HCT116 (cell line): Measurements from ENCODE around the gene RANBP9. TPM values are rescaled to one million over a fixed set of nuclear protein-coding genes. Genes with fewer than 3 reads are reported as not detected.

Experiments used
- ATAC-seq: fragments of 200-7000 bp; cut with Tn5 transposase; 2 replicates; pipeline ENCODE4 v1.9.1; 2020; ENCODE audit warnings: mild to moderate bottlenecking, moderate library complexity
- BruUV-seq: library from RNA; stranded (reverse); fragments of 400-500 nt; replicated peaks from 2 replicates; lab custom pipeline; 2021; lab: Mats Ljungman, UMichigan
- CTCF ChIA-PET: fragments of 300-600 bp; sonication (Branson Sonifier 250); formaldehyde crosslinking; loops from one replicate; lab custom pipeline; 2021; ENCODE audit warnings: antibody characterized with exemption; lab: Charles Lee
- POLR2A ChIA-PET: fragments of 300-600, 350-600 bp; sonication (Branson Sonifier 250); formaldehyde crosslinking; loops from one replicate; lab custom pipeline; 2021; ENCODE audit warnings: antibody characterized with exemption; lab: Charles Lee
- RAD21 ChIA-PET, 2 experiments: fragments of 300-600 bp; sonication (Branson Sonifier 250); formaldehyde crosslinking; loops; one replicate each; lab custom pipeline; 2023; ENCODE audit warnings: low total read pairs in 2 of 2; ENCODE audit not compliant: uncharacterized antibody in 2 of 2, unreplicated experiment in 2 of 2, low non-redundant PET in 1 of 2; lab: Charles Lee
- DNase-seq: peaks from one replicate; pipeline ENCODE4 v3.0.0-alpha.2; 2010; ENCODE audit warnings: low read depth, low spot score
- H2AFZ ChIP-seq: fragments of 200-600 bp; shearing (Covaris generic), sonication (generic); 2 replicates; pipeline ENCODE4 v1.6.1; 2017; ENCODE audit warnings: low read depth, mixed run types, mixed read lengths, antibody characterized with exemption, low read length; ENCODE audit not compliant: poor library complexity, severe bottlenecking
- H3K27ac ChIP-seq: 2 replicates; pipeline ENCODE4 v1.5.1; 2012; ENCODE audit warnings: low read depth, low read length
- H3K27me3 ChIP-seq: fragments of 200-600 bp; sonication (generic); 2 replicates; pipeline ENCODE4 v1.6.1; 2016; ENCODE audit warnings: mixed run types, low read length, mixed read lengths; ENCODE audit not compliant: insufficient read depth
- H3K36me3 ChIP-seq, 2 experiments: fragments of 200-500 bp in 1 of 2; fragments of 200-600 bp in 1 of 2; sonication (Bioruptor generic) in 1 of 2; sonication (generic) in 1 of 2; 2 replicates each; pipeline versions ENCODE4 v1.5.1 to v1.6.1; 2014 to 2016; ENCODE audit warnings: low read length in 2 of 2, inconsistent platforms in 1 of 2, mixed read lengths in 1 of 2, mixed run types in 1 of 2; ENCODE audit not compliant: insufficient read depth in 2 of 2, control insufficient read depth in 1 of 2
- H3K4me1 ChIP-seq, 2 experiments: fragments of 200-600 bp in 1 of 2; sonication (generic) in 1 of 2; 2 replicates each; pipeline versions ENCODE4 v1.5.1 to v1.6.1; 2012 to 2017; ENCODE audit warnings: low read length in 2 of 2, inconsistent platforms in 1 of 2, mild to moderate bottlenecking in 1 of 2, mixed read lengths in 1 of 2, mixed run types in 1 of 2, moderate library complexity in 1 of 2; ENCODE audit not compliant: insufficient read depth in 2 of 2, control insufficient read depth in 1 of 2
- H3K4me2 ChIP-seq: fragments of 200-600 bp; sonication (generic); 2 replicates; pipeline ENCODE4 v1.6.1; 2017; ENCODE audit warnings: mixed run types, low read length, mixed read lengths
- H3K4me3 ChIP-seq, 2 experiments: fragments of 200-600 bp in 1 of 2; sonication (generic) in 1 of 2; replicated peaks in 1 of 2; 2 replicates each; pipeline ENCODE4 v1.5.1; 2011 to 2016; ENCODE audit warnings: low read length in 2 of 2, control low read depth in 1 of 2, low read depth in 1 of 2, mild to moderate bottlenecking in 1 of 2, mixed read lengths in 1 of 2, mixed run types in 1 of 2
- H3K79me2 ChIP-seq: fragments of 200-600 bp; sonication (generic); 2 replicates; pipeline ENCODE4 v1.6.1; 2017; ENCODE audit warnings: mild to moderate bottlenecking, mixed run types, low read length, moderate library complexity, mixed read lengths; ENCODE audit not compliant: insufficient read depth
- H3K9ac ChIP-seq: fragments of 200-600 bp; sonication (generic); 2 replicates; pipeline ENCODE4 v1.6.1; 2016; ENCODE audit warnings: low read length, mixed read lengths
- H3K9me2 ChIP-seq: fragments of 200-600 bp; sonication (generic), shearing (Covaris generic); 2 replicates; pipeline ENCODE4 v1.6.1; 2017; ENCODE audit warnings: mixed run types, mild to moderate bottlenecking, moderate library complexity; ENCODE audit not compliant: insufficient read depth
- H3K9me3 ChIP-seq, 2 experiments: fragments of 200-500 bp in 1 of 2; fragments of 200-600 bp in 1 of 2; sonication (Bioruptor generic) in 1 of 2; sonication (generic) in 1 of 2; 2 replicates each; pipeline ENCODE4 v1.6.1; 2014 to 2017; ENCODE audit warnings: low read length in 2 of 2, mixed read lengths in 2 of 2, inconsistent platforms in 1 of 2, low read depth in 1 of 2, mild to moderate bottlenecking in 1 of 2, mixed run types in 1 of 2, moderate library complexity in 1 of 2; ENCODE audit not compliant: control insufficient read depth in 1 of 2, insufficient read depth in 1 of 2
- H4K20me1 ChIP-seq: fragments of 200-600 bp; sonication (generic), shearing (Covaris generic); 2 replicates; pipeline ENCODE4 v1.6.1; 2017; ENCODE audit warnings: mixed run types, mild to moderate bottlenecking, moderate library complexity; ENCODE audit not compliant: insufficient read depth
- ATF3 ChIP-seq: IDR thresholded peaks from 2 replicates; pipeline ENCODE4 v1.6.1; 2012
- CEBPB ChIP-seq: IDR thresholded peaks from 2 replicates; pipeline ENCODE4 v1.6.1; 2012; ENCODE audit warnings: low read depth
- ELF1 ChIP-seq: IDR thresholded peaks from 2 replicates; pipeline ENCODE4 v1.6.1; 2012; ENCODE audit warnings: low read depth, borderline replicate concordance
- EZH2 ChIP-seq: fragments of 200-600 bp; sonication (generic); IDR thresholded peaks from 2 replicates; pipeline ENCODE4 v1.6.1; 2017; ENCODE audit warnings: antibody characterized with exemption, mixed run types
- EZH2phosphoT487 ChIP-seq: fragments of 200-600 bp; IDR thresholded peaks from 2 replicates; pipeline ENCODE4 v1.6.1; 2018; ENCODE audit warnings: antibody characterized with exemption, borderline replicate concordance
- JUND ChIP-seq: IDR thresholded peaks from 2 replicates; pipeline ENCODE4 v1.6.1; 2012
- MAX ChIP-seq: IDR thresholded peaks from 2 replicates; pipeline ENCODE4 v1.6.1; 2012
- POLR2AphosphoS5 ChIP-seq: IDR thresholded peaks from 2 replicates; pipeline ENCODE4 v1.6.1; 2011; ENCODE audit warnings: mild to moderate bottlenecking, low read depth, low read length, moderate library complexity
- RAD21 ChIP-seq: IDR thresholded peaks from 2 replicates; pipeline ENCODE4 v1.6.1; 2012; ENCODE audit warnings: low read depth, mild to moderate bottlenecking
- REST ChIP-seq: IDR thresholded peaks from 2 replicates; pipeline ENCODE4 v1.6.1; 2012; ENCODE audit warnings: low read depth
- SIN3A ChIP-seq: IDR thresholded peaks from 2 replicates; pipeline ENCODE4 v1.6.1; 2012; ENCODE audit warnings: low read depth
- SRF ChIP-seq: IDR thresholded peaks from 2 replicates; pipeline ENCODE4 v1.6.1; 2012; ENCODE audit warnings: low read depth
- TCF7L2 ChIP-seq: IDR thresholded peaks from 2 replicates; pipeline ENCODE4 v1.7.0; 2011; ENCODE audit warnings: borderline replicate concordance, inconsistent platforms; ENCODE audit not compliant: insufficient read depth, insufficient read length; ENCODE audit errors: extremely low read depth
- ZBTB33 ChIP-seq: IDR thresholded peaks from 2 replicates; pipeline ENCODE4 v1.6.1; 2011; ENCODE audit warnings: mild to moderate bottlenecking, low read length, moderate library complexity; ENCODE audit not compliant: insufficient replicate concordance; ENCODE audit errors: extremely low read depth
- ZFX ChIP-seq: fragments of 450-650 bp; IDR thresholded peaks from 2 replicates; pipeline ENCODE4 v1.6.1; 2017
- ZNF274 ChIP-seq: fragments of 200-500 bp; sonication (Bioruptor generic); IDR thresholded peaks from 2 replicates; pipeline ENCODE4 v1.6.1; 2014; ENCODE audit warnings: mild to moderate bottlenecking, low read depth, low read length, inconsistent platforms
- intact Hi-C: fragments of 100-400 bp; cut with micrococcal nuclease; formaldehyde crosslinking; loops from 2 replicates; pipeline ENCODE4 v1.10.0; 2022
- total RNA-seq: library from RNA; stranded (reverse); gene quantifications from one replicate; pipeline ENCODE4 v1.2.1, GENCODE V29; 2021; ENCODE audit not compliant: unreplicated experiment

RANBP9 gene
- total RNA-seq, 1 experiment from 2014 or later = 48.0 TPM

GRCh38 chr6:13682346-13682745 is 29.3 kb downstream of the RANBP9 start (continued):
- no peak for TF ChIP-seq SRF

- ChIA-PET POLR2A (interaction anchor here (0.7 kb wide), 1 partner anchor 13 kb away, joined by 3 read pairs; no protein-coding TSS in a partner anchor), CTCF (no interaction called here), RAD21 (no interaction called here)
- H3K27me3 ChIP-seq = no peaks in the 10 kb centered on the region
- no peak overlapping the region for H3K4me2 ChIP-seq
- no peak overlapping the region for H3K4me3 ChIP-seq
- no peaks in the 10 kb centered on the region for H3K9me3 ChIP-seq
- no peak overlapping the region for H3K9ac ChIP-seq
- H3K4me1 ChIP-seq = no peaks in the 10 kb centered on the region; a peak in 1 of 4 replicates
- no peak overlapping the region for H2AFZ ChIP-seq
- peaks cover 11% of the 10 kb centered on the region; the same call in 1 of the 2 replicates for H4K20me1 ChIP-seq
- ATAC-seq = no peak
- H3K27ac ChIP-seq = no peak overlapping the region
- intact Hi-C loops = no loop called here
- peaks cover 95% of the 10 kb centered on the region for H3K79me2 ChIP-seq
- TF ChIP-seq POLR2AphosphoS5 (no peak), SRF (no peak), ELF1 (no peak), SIN3A (no peak), ZBTB33 (no peak), RAD21 (no peak), CEBPB (no peak), EZH2phosphoT487 (no peak), ZFX (no peak), ATF3 (no peak), JUND (no peak), REST (no peak), MAX (no peak), EZH2 (no peak), ZNF274 (no peak), TCF7L2 (no peak)
- no peaks in the 10 kb centered on the region for H3K9me2 ChIP-seq
- no peaks in the 10 kb centered on the region; a peak in 1 of 4 replicates for H3K36me3 ChIP-seq
- no peak for DNase-seq
- no TSS peak for BruUV-seq
Observed at GRCh38 chr6:13681305-13682061, 30.2 kb downstream of the RANBP9 start.
